Fibroblast of pulmonary artery (primary cell): Measurements from ENCODE around the gene ATP5F1D.
A peak's percentile ranks its signal among the peaks of the same experiment; 100 is the strongest.

Source experiments
- DNase-seq: peaks from one replicate; pipeline ENCODE4 v3.0.0-alpha.2; 2010; ENCODE audit warnings: low read depth
- H3K4me3 ChIP-seq: replicated peaks from 2 replicates; pipeline ENCODE4 v1.5.1; 2011; ENCODE audit warnings: low read depth, mild to moderate bottlenecking, control low read depth, low read length, moderate library complexity
- CTCF ChIP-seq: IDR thresholded peaks from 2 replicates; pipeline ENCODE4 v1.5.1; 2011; ENCODE audit warnings: mild to moderate bottlenecking, control low read depth, low read length, inconsistent platforms; ENCODE audit errors: missing control alignments

Gene ATP5F1D

GRCh38 chr19:1255186-1256161, 13.9 kb downstream of the ATP5F1D start:
- TF ChIP-seq CTCF, result no peak
- DNase-seq, result no peak
- no peak overlapping the region for H3K4me3 ChIP-seq

GRCh38 chr19:1256646-1257474, 15.3 kb downstream of the ATP5F1D start:
- TF ChIP-seq CTCF, result no peak
- no peak overlapping the region for H3K4me3 ChIP-seq
- no peak for DNase-seq

GRCh38 chr19:1257475-1258162, 16.1 kb downstream of the ATP5F1D start:
- no peak overlapping the region for H3K4me3 ChIP-seq
- TF ChIP-seq CTCF, result no peak
- no peak for DNase-seq

- no peak overlapping the region for H3K4me3 ChIP-seq
- TF ChIP-seq CTCF, result no peak
- DNase-seq, result no peak
These were observed 16.6 kb downstream of the ATP5F1D start for GRCh38 chr19:1258163-1258492.

GRCh38 chr19:1258707-1259205, 17.2 kb downstream of the ATP5F1D start:
- DNase-seq, result no peak
- no peak overlapping the region for H3K4me3 ChIP-seq
- TF ChIP-seq CTCF, result no peak

GRCh38 chr19:1259206-1259875, 17.8 kb downstream of the ATP5F1D start:
- DNase-seq, result peak; percentile 63
- no peak overlapping the region for H3K4me3 ChIP-seq

More at GRCh38 chr19:1259206-1259875, 17.8 kb downstream of the ATP5F1D start:
- no peak for TF ChIP-seq CTCF
